GM21576 (cell line): ENCODE results near the gene FBXO44.
"Not testable (repeated sequence)": the region's sequence is repeated elsewhere in the genome, so short reads cannot be mapped to it uniquely, and the experiment has no call there.

ENCODE experiments used
- ATAC-seq: cut with Tn5 transposase; IDR thresholded peaks from one replicate; pipeline ENCODE4 v1.9.1; 2021; ENCODE audit warnings: mild to moderate bottlenecking, moderate library complexity; ENCODE audit not compliant: unreplicated experiment

FBXO44 gene

GRCh38 chr1:11638121-11638520, 16.6 kb upstream of the FBXO44 start:
- ATAC-seq: no peak

GRCh38 chr1:11639372-11639771, 15.3 kb upstream of the FBXO44 start:
- no peak for ATAC-seq

- no peak for ATAC-seq
Measured at GRCh38 chr1:11640101-11640500, 14.6 kb upstream of the FBXO44 start.

GRCh38 chr1:11640944-11641343, 13.7 kb upstream of the FBXO44 start:
- no peak for ATAC-seq

GRCh38 chr1:11641776-11642305, 12.8 kb upstream of the FBXO44 start:
- ATAC-seq: no peak

GRCh38 chr1:11642418-11643017, 12.2 kb upstream of the FBXO44 start:
- not testable (repeated sequence) for ATAC-seq

GRCh38 chr1:11643782-11644181, 10.9 kb upstream of the FBXO44 start:
- no peak for ATAC-seq

GRCh38 chr1:11645270-11645669, 9.4 kb upstream of the FBXO44 start:
- ATAC-seq: no peak

- ATAC-seq: no peak
Measured at GRCh38 chr1:11645670-11646265, 8.9 kb upstream of the FBXO44 start.

GRCh38 chr1:11646317-11646716, 8.4 kb upstream of the FBXO44 start:
- no peak for ATAC-seq

- ATAC-seq: no peak
Measured at GRCh38 chr1:11647333-11647732, 7.3 kb upstream of the FBXO44 start.

GRCh38 chr1:11648039-11648438, 6.6 kb upstream of the FBXO44 start:
- ATAC-seq: no peak

GRCh38 chr1:11648732-11649158, 5.9 kb upstream of the FBXO44 start:
- ATAC-seq: no peak

- ATAC-seq: no peak
Measured at GRCh38 chr1:11649237-11649623, 5.4 kb upstream of the FBXO44 start.

GRCh38 chr1:11649624-11650330, 4.9 kb upstream of the FBXO44 start:
- ATAC-seq: no peak

GRCh38 chr1:11650331-11650991, 4.2 kb upstream of the FBXO44 start:
- no peak for ATAC-seq

GRCh38 chr1:11651017-11651416, 3.7 kb upstream of the FBXO44 start:
- no peak for ATAC-seq

- no peak for ATAC-seq
Measured at GRCh38 chr1:11652203-11652780, 2.4 kb upstream of the FBXO44 start.

- ATAC-seq: no peak
Measured at GRCh38 chr1:11653101-11653860, 1.4 kb upstream of the FBXO44 start.

- ATAC-seq: no peak
Measured at GRCh38 chr1:11653861-11654136, 878 bp upstream of the FBXO44 start.
